GM21526 (cell line): ENCODE data around the gene FBXO41.

Experiments
- ATAC-seq: cut with Tn5 transposase; IDR thresholded peaks from one replicate; pipeline ENCODE4 v1.9.1; 2021; ENCODE audit warnings: moderate library complexity; ENCODE audit not compliant: unreplicated experiment, low FRiP score

Gene FBXO41

DNA sequence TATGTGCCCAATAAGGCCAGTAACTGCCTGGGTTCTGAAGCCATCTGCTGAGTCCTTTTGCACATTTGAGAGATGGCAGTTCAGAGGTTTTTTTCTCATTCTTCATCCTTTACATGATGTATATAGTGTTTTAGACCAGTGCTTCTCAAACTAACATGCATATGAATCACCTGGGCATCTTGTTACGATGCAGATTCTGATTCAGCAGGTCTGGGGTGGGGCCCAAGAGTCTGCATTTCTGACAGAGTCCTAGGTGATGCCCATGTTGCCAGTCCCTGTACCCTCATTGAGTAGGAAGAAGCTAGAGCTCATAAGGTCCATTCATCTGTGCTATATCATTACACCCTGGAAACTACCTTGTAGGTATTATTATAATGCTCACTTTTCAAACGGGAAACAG is 66.5 kb downstream of the FBXO41 start:
- no peak for ATAC-seq

DNA sequence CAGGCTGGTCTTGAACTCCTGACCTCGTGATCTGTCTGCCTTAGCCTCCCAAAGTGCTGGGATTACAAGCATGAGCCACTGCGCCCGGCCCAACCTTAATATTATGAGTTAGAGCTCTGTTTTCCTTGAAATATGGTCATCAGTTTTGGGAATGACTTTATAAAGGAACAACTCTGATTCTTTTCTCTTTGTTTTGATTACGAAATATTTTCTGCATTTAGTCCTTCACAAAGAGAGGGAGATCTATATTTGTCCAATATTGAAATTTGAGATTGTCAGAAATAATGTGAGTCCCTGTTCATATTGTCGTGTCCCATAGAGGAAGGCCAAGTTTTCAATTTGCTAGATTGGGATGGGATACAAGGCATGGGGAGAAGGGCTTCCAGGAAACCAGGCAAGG is 67.1 kb downstream of the FBXO41 start:
- no peak for ATAC-seq

DNA sequence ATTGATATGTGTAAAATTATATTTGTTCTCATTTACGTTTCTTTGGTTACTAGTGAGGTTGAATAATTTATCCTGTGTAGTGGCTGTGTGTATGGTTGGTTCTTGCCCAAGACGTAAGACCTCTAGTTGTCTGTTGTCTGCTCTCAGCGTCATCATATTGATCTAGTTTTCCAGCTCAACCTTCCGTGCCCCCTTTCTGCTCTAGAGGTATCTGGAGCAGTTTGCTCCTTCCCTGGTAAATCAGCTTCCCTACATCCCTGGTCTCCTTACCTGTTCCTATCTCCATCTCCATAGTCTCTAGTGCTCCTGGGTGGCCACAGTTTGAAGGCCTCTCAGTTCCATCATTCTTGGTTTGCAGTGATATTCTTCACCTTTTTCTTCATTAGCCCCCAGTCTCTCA is 69.0 kb downstream of the FBXO41 start:
- no peak for ATAC-seq

DNA sequence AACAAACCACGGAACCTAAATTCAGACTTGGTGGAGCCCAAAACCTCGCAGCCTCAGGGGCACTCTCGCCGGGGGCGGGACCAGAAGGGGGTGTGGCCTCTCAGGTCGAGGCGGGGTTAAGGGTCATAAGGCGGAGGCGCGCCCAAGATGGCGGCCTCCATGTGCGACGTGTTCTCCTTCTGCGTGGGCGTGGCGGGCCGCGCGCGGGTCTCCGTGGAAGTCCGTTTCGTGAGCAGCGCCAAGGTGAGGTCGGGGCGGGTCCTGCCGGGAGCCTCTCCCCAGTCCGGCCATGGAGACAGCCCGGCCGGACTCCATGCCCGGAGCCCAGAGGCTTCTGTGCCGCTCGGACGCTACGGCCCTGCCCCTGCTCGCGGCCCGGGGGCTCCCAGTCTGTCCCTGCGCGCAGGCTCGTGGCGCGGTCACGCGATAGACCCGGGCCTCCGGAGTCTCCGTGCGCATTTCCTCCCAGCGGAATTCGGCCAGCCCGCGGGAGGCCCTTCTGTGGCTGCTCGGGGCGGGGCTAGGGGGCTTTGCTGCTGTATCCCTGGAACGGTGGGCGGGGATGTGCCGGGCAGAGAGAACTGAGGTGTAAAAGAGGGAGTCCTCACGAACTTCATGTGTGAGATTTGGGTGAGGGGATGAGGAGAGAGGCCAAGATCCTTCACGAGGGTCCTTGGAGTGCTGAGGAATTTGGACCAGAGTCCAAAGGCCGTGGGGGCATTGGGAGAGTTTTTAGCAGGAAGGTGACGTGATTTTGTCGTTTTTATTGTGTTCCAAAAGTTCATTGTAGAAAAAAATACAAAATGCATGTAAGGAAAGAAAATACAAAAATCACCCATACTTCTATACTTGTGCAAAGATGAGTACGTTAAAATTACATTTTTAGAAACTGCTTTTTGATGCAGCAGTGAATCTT is 69.9 kb downstream of the FBXO41 start, which contains the start of gene SMYD5:
TSS of gene SMYD5 (plus strand) at position 126 of the 916 bp plus-strand sequence. CDS start at position 148, 22 bp downstream.
- ATAC-seq: peak; percentile 87

DNA sequence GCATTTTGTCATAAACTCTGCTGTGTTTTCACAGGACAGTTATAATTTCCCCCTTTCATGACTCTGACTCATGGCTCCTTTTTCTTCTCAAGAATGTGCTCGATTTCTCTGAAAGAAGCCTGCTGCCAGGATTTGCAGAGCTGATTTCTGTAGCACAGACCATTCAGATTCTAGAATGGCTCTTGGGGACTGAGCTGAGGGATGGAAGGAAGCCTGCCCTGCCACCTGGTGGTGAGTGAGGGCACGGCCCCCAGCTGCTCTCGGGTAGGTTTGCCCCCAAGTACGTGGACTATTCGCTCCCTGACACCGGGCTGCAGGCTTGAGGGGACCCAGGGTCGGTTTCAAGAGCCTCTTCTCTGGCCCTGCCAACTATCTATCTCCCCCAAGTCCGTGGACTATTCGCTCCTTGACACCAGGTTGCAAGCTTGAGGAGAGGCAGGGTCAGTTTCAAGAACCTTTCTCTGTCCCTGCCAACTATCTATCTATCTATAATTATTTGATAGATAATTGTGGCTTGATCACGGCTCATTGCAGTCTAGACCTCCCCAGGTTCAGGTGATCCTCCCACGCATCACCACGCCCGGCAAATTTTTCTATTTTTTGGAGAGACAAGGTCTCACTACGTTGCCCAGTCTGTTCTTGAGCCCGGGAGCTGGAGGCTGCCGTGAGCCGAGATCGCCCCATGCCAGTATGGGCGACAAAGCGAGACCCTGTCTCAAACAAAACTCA is 71.7 kb downstream of the FBXO41 start:
- peak; percentile 64 for ATAC-seq

DNA sequence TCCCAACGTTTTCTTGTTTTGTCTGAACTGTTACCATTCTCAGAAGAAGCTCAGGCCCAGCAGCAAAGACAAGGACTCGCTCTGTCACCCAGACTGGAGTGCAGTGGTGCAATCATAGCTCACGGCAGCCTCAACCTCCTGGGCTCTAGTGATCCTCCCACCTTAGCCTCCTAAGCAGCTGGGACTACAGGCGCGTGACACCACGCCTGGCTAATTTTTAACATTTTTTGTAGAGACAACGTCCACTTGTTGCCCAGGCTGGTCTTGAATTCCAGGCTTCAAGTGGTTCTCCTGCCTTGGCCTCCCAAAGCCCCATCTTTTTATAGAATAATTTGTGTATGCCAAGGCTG is 72.2 kb downstream of the FBXO41 start:
- ATAC-seq: no peak

DNA sequence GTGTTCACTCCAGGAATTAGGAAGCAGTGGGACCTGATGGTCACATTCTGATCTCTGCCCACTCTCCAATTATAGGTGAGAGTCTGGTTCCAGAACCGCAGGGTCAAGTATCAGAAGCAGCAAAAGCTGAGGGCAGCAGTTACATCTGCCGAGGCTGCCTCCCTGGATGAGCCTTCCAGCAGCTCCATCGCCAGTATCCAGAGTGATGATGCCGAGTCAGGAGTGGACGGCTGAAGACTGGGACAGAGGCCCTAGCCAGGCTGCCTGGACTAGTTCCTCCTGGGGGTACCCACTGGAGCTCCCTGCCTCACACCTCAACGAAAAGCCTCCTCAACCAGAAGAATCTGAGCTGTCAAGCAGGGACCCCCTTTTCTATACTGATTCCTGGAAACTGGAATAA is 73.6 kb downstream of the FBXO41 start:
- ATAC-seq: no peak

DNA sequence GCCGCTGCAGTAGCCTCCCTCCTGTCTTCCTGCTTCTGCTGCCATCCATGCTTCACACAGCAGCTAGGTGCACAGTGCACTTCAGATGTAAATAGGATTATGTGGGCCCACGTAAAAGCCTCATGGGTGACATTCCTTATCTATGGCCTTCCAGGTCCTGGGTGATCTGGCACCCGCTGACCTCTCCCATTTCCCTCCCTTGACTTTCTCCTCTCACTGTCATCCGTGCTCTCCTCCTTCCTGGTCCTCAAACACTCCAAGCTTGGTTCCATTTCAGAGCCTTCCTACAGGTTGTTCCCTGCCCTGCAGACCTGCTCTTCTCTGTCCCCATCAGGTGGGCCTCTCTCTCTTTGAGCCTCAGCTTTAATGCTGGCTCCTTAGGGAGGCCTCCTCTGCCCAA is 74.3 kb downstream of the FBXO41 start:
- ATAC-seq: no peak

DNA sequence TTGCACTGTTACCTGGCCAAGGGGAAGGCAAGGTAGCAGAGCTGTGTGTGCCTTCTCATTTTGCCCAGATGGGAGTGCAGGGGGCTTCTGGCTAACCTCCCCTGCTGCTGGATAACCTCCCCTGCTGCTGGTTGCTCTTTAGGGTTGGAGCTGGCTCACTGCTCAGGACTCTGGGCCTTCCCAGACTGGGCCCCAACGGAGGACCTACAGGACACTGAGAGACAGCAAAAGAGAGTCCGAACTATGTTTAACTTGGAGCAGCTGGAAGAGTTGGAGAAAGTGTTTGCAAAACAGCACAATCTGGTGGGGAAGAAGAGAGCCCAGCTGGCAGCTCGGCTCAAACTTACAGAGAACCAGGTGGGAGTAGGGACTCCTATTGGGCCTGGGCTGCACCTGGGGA is 76.0 kb downstream of the FBXO41 start:
- ATAC-seq: no peak

DNA sequence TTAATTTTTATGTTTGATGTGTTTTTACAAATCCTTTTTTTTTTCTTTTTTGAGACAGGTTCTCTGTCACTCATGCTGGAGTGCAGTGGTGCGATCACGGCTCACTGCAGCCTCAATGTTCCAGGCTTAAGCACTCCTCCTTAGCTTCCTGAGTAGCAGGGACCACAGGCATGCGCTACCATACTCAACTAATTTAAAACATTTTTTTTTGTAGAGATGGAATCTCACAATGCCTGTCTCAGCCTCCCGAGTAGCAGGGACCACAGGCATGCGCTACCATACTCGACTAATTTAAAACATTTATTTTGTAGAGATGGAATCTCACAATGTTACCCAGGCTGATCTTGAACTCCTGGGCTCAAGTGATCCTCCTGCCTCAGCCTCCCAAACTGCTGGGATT is 78.7 kb downstream of the FBXO41 start:
- no peak for ATAC-seq
